Panc1 (cell line): Measurements from ENCODE around the gene BCL2L11. TPM values are rescaled to one million over a fixed set of nuclear protein-coding genes. Genes with fewer than 3 reads are reported as not detected.

Experiments used
- ATAC-seq: fragments of 200-7000 bp; cut with Tn5 transposase; 2 replicates; pipeline ENCODE4 v1.9.1; 2020; ENCODE audit warnings: mild to moderate bottlenecking, moderate library complexity
- BruUV-seq: library from RNA; stranded (reverse); fragments of 400-500 nt; replicated peaks from 2 replicates; lab custom pipeline; 2021; lab: Mats Ljungman, UMichigan
- CTCF ChIA-PET: fragments of 300-600 bp; sonication (Branson Sonifier 250); formaldehyde crosslinking; loops from one replicate; lab custom pipeline; 2022; ENCODE audit warnings: antibody characterized with exemption; lab: Charles Lee
- POLR2A ChIA-PET: fragments of 300-600 bp; sonication (Branson Sonifier 250); formaldehyde crosslinking; loops from one replicate; lab custom pipeline; 2022; ENCODE audit warnings: antibody characterized with exemption; lab: Charles Lee
- DNase-seq: peaks from one replicate; pipeline ENCODE4 v3.0.0-alpha.2; 2010; ENCODE audit warnings: low read depth, low spot score
- H3K27ac ChIP-seq: 2 replicates; pipeline ENCODE4 v1.5.1; 2011; ENCODE audit warnings: mild to moderate bottlenecking, low read length, inconsistent platforms
- H3K27me3 ChIP-seq: fragments of 200-500 bp; sonication (Bioruptor generic); 2 replicates; pipeline ENCODE4 v1.6.0; 2014; ENCODE audit warnings: low read length, inconsistent platforms; ENCODE audit not compliant: control insufficient read depth, insufficient read depth
- H3K36me3 ChIP-seq: fragments of 200-500 bp; sonication (Bioruptor generic); 2 replicates; pipeline ENCODE4 v1.5.1; 2014; ENCODE audit warnings: inconsistent platforms, mild to moderate bottlenecking, low read length, moderate library complexity; ENCODE audit not compliant: control insufficient read depth, insufficient read depth
- H3K4me1 ChIP-seq: 2 replicates; pipeline ENCODE4 v1.5.1; 2011; ENCODE audit warnings: inconsistent platforms, mild to moderate bottlenecking, low read length, moderate library complexity; ENCODE audit not compliant: control insufficient read depth, insufficient read depth
- H3K4me3 ChIP-seq, 2 experiments: 2 replicates each; pipeline ENCODE4 v1.5.1; 2011 to 2012; ENCODE audit warnings: low read depth in 2 of 2, low read length in 2 of 2, mild to moderate bottlenecking in 2 of 2, inconsistent platforms in 1 of 2, moderate library complexity in 1 of 2
- H3K9me3 ChIP-seq: fragments of 200-500 bp; sonication (Bioruptor generic); 2 replicates; pipeline ENCODE4 v1.5.1; 2014; ENCODE audit warnings: low read depth, mild to moderate bottlenecking, inconsistent platforms, low read length, moderate library complexity; ENCODE audit not compliant: control insufficient read depth, insufficient read depth
- CTCF ChIP-seq: fragments of 450-650 bp; IDR thresholded peaks from 2 replicates; pipeline ENCODE4 v1.5.1; 2017; ENCODE audit warnings: mild to moderate bottlenecking
- POLR2AphosphoS5 ChIP-seq: IDR thresholded peaks from 2 replicates; pipeline ENCODE4 v1.6.1; 2012; ENCODE audit warnings: mild to moderate bottlenecking, low read depth, low read length, moderate library complexity
- REST ChIP-seq, 2 experiments: IDR thresholded peaks; 2 replicates each; pipeline ENCODE4 v1.6.1; 2011 to 2012; ENCODE audit warnings: low read depth in 2 of 2, control low read depth in 1 of 2, low read length in 1 of 2, mild to moderate bottlenecking in 1 of 2, moderate library complexity in 1 of 2; ENCODE audit not compliant: insufficient read depth in 1 of 2
- SIN3A ChIP-seq: IDR thresholded peaks from 2 replicates; pipeline ENCODE4 v1.6.1; 2012; ENCODE audit warnings: low read depth, mild to moderate bottlenecking, low read length, moderate library complexity, borderline replicate concordance; ENCODE audit not compliant: insufficient read depth
- TCF7L2 ChIP-seq: IDR thresholded peaks from 2 replicates; pipeline ENCODE4 v1.6.1; 2011; ENCODE audit warnings: mild to moderate bottlenecking, low read depth, low read length, inconsistent platforms
- in situ Hi-C: cut with HindIII; loops from 2 replicates; pipeline ENCODE4 v1.10.0; 2016; ENCODE audit warnings: low sequenced_read_pairs, low pct_unique_long_range_greater_than_20kb
- intact Hi-C: fragments of 100-400 bp; cut with micrococcal nuclease; formaldehyde crosslinking; loops from one replicate; pipeline ENCODE4 v1.10.0; 2022; ENCODE audit not compliant: unreplicated experiment
- total RNA-seq: library from RNA; stranded (reverse); gene quantifications from one replicate; pipeline ENCODE4 v1.2.1, GENCODE V29; 2021; ENCODE audit not compliant: unreplicated experiment

The BCL2L11 gene
- total RNA-seq, 1 experiment from 2014 or later: 43.8 TPM

GRCh38 chr2:111162718-111163331, 42.1 kb downstream of the BCL2L11 start:
- DNase-seq: no peak
- Histone ChIP-seq H3K9me3 (no peaks in the 10 kb centered on the region), H3K27me3 (no peaks in the 10 kb centered on the region), H3K4me3 (no peak overlapping the region), H3K27ac (no peak overlapping the region), H3K4me1 (peaks cover 11% of the 10 kb centered on the region), H3K36me3 (peaks cover 5% of the 10 kb centered on the region)
- BruUV-seq: no TSS peak
- intact Hi-C loops (no loop called here), in situ Hi-C loops (no loop called here)
- ChIA-PET POLR2A (no interaction called here), CTCF (no interaction called here)
- TF ChIP-seq REST (IDR thresholded peaks at IDR 0.05; ENCODE audit: insufficient read depth in 1 of 2, low read depth in 2 of 2, low read length in 1 of 2) (no peak), POLR2AphosphoS5 (no peak), CTCF (no peak), SIN3A (no peak), TCF7L2 (no peak)
- ATAC-seq: no peak

GRCh38 chr2:111164078-111164477, 43.4 kb downstream of the BCL2L11 start:
- no peak overlapping the region for H3K27ac ChIP-seq
- H3K4me3 ChIP-seq: no peak overlapping the region
- CTCF ChIA-PET: no interaction called here
- H3K27me3 ChIP-seq: no peaks in the 10 kb centered on the region
- H3K9me3 ChIP-seq: no peaks in the 10 kb centered on the region
- POLR2A ChIA-PET: no interaction called here
- ATAC-seq: no peak
- H3K36me3 ChIP-seq: peaks cover 5% of the 10 kb centered on the region
- TF ChIP-seq TCF7L2: no peak
- no peak for TF ChIP-seq POLR2AphosphoS5
- TF ChIP-seq REST (IDR thresholded peaks at IDR 0.05; ENCODE audit: insufficient read depth in 1 of 2, low read depth in 2 of 2, low read length in 1 of 2): no peak
- TF ChIP-seq SIN3A: no peak
- no peak for TF ChIP-seq CTCF
- BruUV-seq: no TSS peak
- in situ Hi-C loops (no loop called here), intact Hi-C loops (no loop called here)
- no peak for DNase-seq
- peaks cover 21% of the 10 kb centered on the region for H3K4me1 ChIP-seq
